ENCODE results near the gene ADGRF5.

The ADGRF5 gene

GRCh38 chr6:46819561-46819960, 102.2 kb downstream of the ADGRF5 start:
- WGBS, result 91% methylated on average over 7 of the region's 7 CpGs
- no peak overlapping the region for H3K4me3 ChIP-seq (ENCODE audit: low read length)
- no peaks in the 10 kb centered on the region for H3K27me3 ChIP-seq (ENCODE audit: insufficient read depth, low read length)
- no peaks in the 10 kb centered on the region for H3K4me1 ChIP-seq (ENCODE audit: insufficient read depth, low read length)
- H3K36me3 ChIP-seq (ENCODE audit: insufficient read depth, low read length), result no peaks in the 10 kb centered on the region
- H3K9me3 ChIP-seq (ENCODE audit: insufficient read depth, low read depth, low read length), result no peaks in the 10 kb centered on the region
- H3K27ac ChIP-seq (ENCODE audit: low read depth, low read length), result no peak overlapping the region
- H3K9ac ChIP-seq (ENCODE audit: low read depth, low read length), result no peak overlapping the region

- Histone ChIP-seq H3K4me3 (ENCODE audit: low read length) (no peak overlapping the region), H3K36me3 (ENCODE audit: insufficient read depth, low read length) (no peaks in the 10 kb centered on the region), H3K4me1 (ENCODE audit: insufficient read depth, low read length) (no peaks in the 10 kb centered on the region), H3K9me3 (ENCODE audit: insufficient read depth, low read depth, low read length) (no peaks in the 10 kb centered on the region), H3K27me3 (ENCODE audit: insufficient read depth, low read length) (no peaks in the 10 kb centered on the region), H3K27ac (ENCODE audit: low read depth, low read length) (no peak overlapping the region), H3K9ac (ENCODE audit: low read depth, low read length) (no peak overlapping the region)
- 94% methylated on average over 1 of the region's 1 CpG for WGBS
These were observed 105.1 kb downstream of the ADGRF5 start for GRCh38 chr6:46816626-46817025.

GRCh38 chr6:46815130-46815529, 106.6 kb downstream of the ADGRF5 start:
- no peaks in the 10 kb centered on the region for H3K4me1 ChIP-seq (ENCODE audit: insufficient read depth, low read length)
- no peaks in the 10 kb centered on the region for H3K27me3 ChIP-seq (ENCODE audit: insufficient read depth, low read length)
- H3K9me3 ChIP-seq (ENCODE audit: insufficient read depth, low read depth, low read length), result no peaks in the 10 kb centered on the region
- H3K36me3 ChIP-seq (ENCODE audit: insufficient read depth, low read length), result no peaks in the 10 kb centered on the region
- no peak overlapping the region for H3K9ac ChIP-seq (ENCODE audit: low read depth, low read length)
- H3K27ac ChIP-seq (ENCODE audit: low read depth, low read length), result no peak overlapping the region
- WGBS, result 71% methylated on average over 4 of the region's 4 CpGs
- no peak overlapping the region for H3K4me3 ChIP-seq (ENCODE audit: low read length)

GRCh38 chr6:46808806-46809205, 112.9 kb downstream of the ADGRF5 start:
- Histone ChIP-seq H3K4me1 (ENCODE audit: insufficient read depth, low read length) (no peaks in the 10 kb centered on the region), H3K4me3 (ENCODE audit: low read length) (no peak overlapping the region), H3K36me3 (ENCODE audit: insufficient read depth, low read length) (no peaks in the 10 kb centered on the region), H3K9ac (ENCODE audit: low read depth, low read length) (no peak overlapping the region), H3K27me3 (ENCODE audit: insufficient read depth, low read length) (no peaks in the 10 kb centered on the region), H3K27ac (ENCODE audit: low read depth, low read length) (no peak overlapping the region), H3K9me3 (ENCODE audit: insufficient read depth, low read depth, low read length) (no peaks in the 10 kb centered on the region)
- 94% methylated on average over 1 of the region's 1 CpG for WGBS
